ENCODE results near the gene QPCT. TPM values are rescaled to one million over a fixed set of nuclear protein-coding genes. Genes with fewer than 3 reads are reported as not detected.

Gene QPCT
- total RNA-seq, 1 experiment from 2014 or later: not detected

DNA sequence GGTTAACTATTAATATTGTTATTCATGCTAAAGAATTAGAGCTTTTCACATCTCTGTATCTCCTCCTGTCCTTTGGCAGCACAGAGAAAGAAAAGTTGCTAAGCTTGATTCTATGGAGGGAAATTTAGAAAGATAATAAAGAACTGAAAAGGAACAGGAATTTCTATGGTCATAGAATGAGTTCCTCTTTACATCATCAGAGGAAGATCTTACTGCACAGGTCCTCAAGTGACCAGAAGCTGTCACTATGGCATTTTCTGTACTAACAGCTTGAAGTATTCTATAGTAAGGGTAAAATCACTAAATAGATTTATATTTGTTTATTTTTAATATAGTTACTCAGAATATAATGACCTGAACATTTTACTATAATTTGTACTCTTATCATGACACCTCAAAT lies 13.7 kb upstream of the QPCT start:
- TF ChIP-seq, protein P1, sequence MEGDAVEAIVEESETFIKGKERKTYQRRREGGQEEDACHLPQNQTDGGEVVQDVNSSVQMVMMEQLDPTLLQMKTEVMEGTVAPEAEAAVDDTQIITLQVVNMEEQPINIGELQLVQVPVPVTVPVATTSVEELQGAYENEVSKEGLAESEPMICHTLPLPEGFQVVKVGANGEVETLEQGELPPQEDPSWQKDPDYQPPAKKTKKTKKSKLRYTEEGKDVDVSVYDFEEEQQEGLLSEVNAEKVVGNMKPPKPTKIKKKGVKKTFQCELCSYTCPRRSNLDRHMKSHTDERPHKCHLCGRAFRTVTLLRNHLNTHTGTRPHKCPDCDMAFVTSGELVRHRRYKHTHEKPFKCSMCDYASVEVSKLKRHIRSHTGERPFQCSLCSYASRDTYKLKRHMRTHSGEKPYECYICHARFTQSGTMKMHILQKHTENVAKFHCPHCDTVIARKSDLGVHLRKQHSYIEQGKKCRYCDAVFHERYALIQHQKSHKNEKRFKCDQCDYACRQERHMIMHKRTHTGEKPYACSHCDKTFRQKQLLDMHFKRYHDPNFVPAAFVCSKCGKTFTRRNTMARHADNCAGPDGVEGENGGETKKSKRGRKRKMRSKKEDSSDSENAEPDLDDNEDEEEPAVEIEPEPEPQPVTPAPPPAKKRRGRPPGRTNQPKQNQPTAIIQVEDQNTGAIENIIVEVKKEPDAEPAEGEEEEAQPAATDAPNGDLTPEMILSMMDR (conservative IDR thresholded peaks at IDR 0.05): no peak
- Histone ChIP-seq H2BK5ac (ENCODE audit: insufficient read length, low read length) (no peak overlapping the region), H2BK20ac (ENCODE audit: low read depth, low read length, poor library complexity, severe bottlenecking) (no peak overlapping the region), H3K4me1 (ENCODE audit: insufficient read depth, low read length) (no peaks in the 10 kb centered on the region), H2BK12ac (ENCODE audit: insufficient read length, low read depth, low read length) (no peak overlapping the region), H3K23ac (ENCODE audit: insufficient read length, low read depth, low read length) (no peak overlapping the region), H4K91ac (ENCODE audit: insufficient read length, low read depth, low read length) (no peak overlapping the region), H3K9ac (ENCODE audit: extremely low read depth, insufficient read length, low read length) (no peak overlapping the region), H3K79me2 (ENCODE audit: insufficient read depth, low read length) (no peaks in the 10 kb centered on the region), H3K4me2 (ENCODE audit: insufficient read depth, insufficient read length, low read length) (no peak overlapping the region), H3K27me3 (ENCODE audit: insufficient read depth, low read length) (no peaks in the 10 kb centered on the region), H4K8ac (replicated peaks; ENCODE audit: insufficient read length, low read depth, low read length) (no peak overlapping the region), H3K27ac (ENCODE audit: insufficient read length, low read depth, low read length) (no peak overlapping the region), H2BK15ac (ENCODE audit: low read depth, low read length) (no peak overlapping the region), H3K4ac (ENCODE audit: low read depth, low read length) (no peak overlapping the region), H2BK120ac (ENCODE audit: low read depth, low read length, poor library complexity, severe bottlenecking) (no peak overlapping the region), H3T11ph (ENCODE audit: low read length) (no peak overlapping the region), H3K56ac (ENCODE audit: insufficient read length, low read depth, low read length) (no peak overlapping the region), H3K9me3 (ENCODE audit: control insufficient read depth, low read depth, low read length) (no peaks in the 10 kb centered on the region), H3K18ac (ENCODE audit: insufficient read length, low read depth, low read length) (no peak overlapping the region), H4K5ac (ENCODE audit: insufficient read length, low read depth, low read length) (no peak overlapping the region), H4K20me1 (ENCODE audit: control insufficient read depth, insufficient read depth, insufficient read length) (no peaks in the 10 kb centered on the region), H3K79me1 (ENCODE audit: insufficient read depth, low read depth, low read length, poor library complexity, severe bottlenecking) (no peaks in the 10 kb centered on the region), H2AFZ (ENCODE audit: low read length) (no peak overlapping the region), H2AK5ac (ENCODE audit: insufficient read length, low read length) (no peak overlapping the region), H3K14ac (ENCODE audit: insufficient read depth, low read length) (no peak overlapping the region), H3K23me2 (ENCODE audit: insufficient read length, low read depth, low read length, poor library complexity, severe bottlenecking) (no peaks in the 10 kb centered on the region)
- no peak for DNase-seq
- Mint-ChIP-seq H3K27ac (no peak overlapping the region), H3K4me3 (no peak overlapping the region), H3K4me1 (no peaks in the 10 kb centered on the region; a peak in 1 of 4 replicates), H3K9me3 (no peaks in the 10 kb centered on the region), H3K27me3 (ENCODE audit: low read depth) (peaks cover 11% of the 10 kb centered on the region), H3K36me3 (ENCODE audit: insufficient read depth in 1 of 3, low read depth in 3 of 3) (no peaks in the 10 kb centered on the region)

All from H9 (cell line).